Aorta (tissue), 5 donors: Measurements from ENCODE around the gene AMER2. TPM values are rescaled to one million over a fixed set of nuclear protein-coding genes. Genes with fewer than 3 reads are reported as not detected.

Experiments used
- ATAC-seq: fragments of 200-7000 bp; cut with Tn5 transposase; one replicate; pipeline ENCODE4 v1.9.1; 2022; ENCODE audit warnings: moderate library complexity; ENCODE audit not compliant: low FRiP score
- DNase-seq, 2 donors: peaks; one replicate each; pipeline ENCODE4 v3.0.0-alpha.2; 2020
- H3K27ac ChIP-seq, 2 donors: one replicate each; pipeline ENCODE4 v1.5.1; 2013; ENCODE audit warnings: low read length in 2 of 2, mild to moderate bottlenecking in 2 of 2, moderate library complexity in 2 of 2, control low read depth in 1 of 2, inconsistent platforms in 1 of 2, low read depth in 1 of 2
- H3K27me3 ChIP-seq, 2 donors: one replicate each; pipeline ENCODE4 v1.6.1; 2013; ENCODE audit warnings: control low read depth in 1 of 2, low read length in 1 of 2, mild to moderate bottlenecking in 1 of 2, moderate library complexity in 1 of 2; ENCODE audit not compliant: insufficient read depth in 2 of 2, control insufficient read depth in 1 of 2
- H3K36me3 ChIP-seq, 2 donors: one replicate each; pipeline ENCODE4 v1.6.1; 2013; ENCODE audit warnings: control low read depth in 1 of 2, low read length in 1 of 2, mild to moderate bottlenecking in 1 of 2; ENCODE audit not compliant: insufficient read depth in 2 of 2, control insufficient read depth in 1 of 2
- H3K4me1 ChIP-seq, 2 donors: one replicate each; pipeline ENCODE4 v1.6.1; 2013; ENCODE audit warnings: low read length in 2 of 2, control low read depth in 1 of 2, mild to moderate bottlenecking in 1 of 2, moderate library complexity in 1 of 2; ENCODE audit not compliant: insufficient read depth in 2 of 2, control insufficient read depth in 1 of 2
- H3K4me3 ChIP-seq, 2 donors: one replicate each; pipeline ENCODE4 v1.5.1; 2013; ENCODE audit warnings: low read length in 2 of 2, control low read depth in 1 of 2, mild to moderate bottlenecking in 1 of 2
- H3K9me3 ChIP-seq: one replicate; pipeline ENCODE4 v1.6.1; 2013; ENCODE audit warnings: mild to moderate bottlenecking, low read length; ENCODE audit not compliant: control insufficient read depth
- WGBS, 2 donors: extraction: QIAGEN DNeasy Blood & Tissue Kit; methylation state at CpG; one replicate each; pipeline ENCODE4 v1.1.7; 2013; 5-methylcytosine and 5-hydroxymethylcytosine counted together
- intact Hi-C, 2 donors: fragments of 100-400 bp; cut with DNase I; formaldehyde crosslinking; loops; one replicate each; pipeline versions ENCODE4 v1.14.2 to v1.15.0; 2022
- polyA plus RNA-seq, 2 donors: library from polyadenylated mRNA; stranded (reverse); fragments of 200-250 nt; gene quantifications; one replicate each; pipeline ENCODE4 v1.2.3, GENCODE V29; 2013
- total RNA-seq, 2 donors: library from RNA; stranded (reverse); fragmentation: NEBNext Ultra II Directional; extraction: Animal tissue kit (Norgen Biotek cat#: 25700); gene quantifications; one replicate each; pipeline ENCODE4 v1.2.1, GENCODE V29; 2021
- donor health status: healthy with polysubstance abuse.
- donor health status: Bipolar disorder and iron deficiency.
- donor health status: DM: no; HTN: no; CAD: no.
- donor health status: DM: no; HTN: no; CAD: no.
- donor health status: DM: yes; HTN: yes; CAD: no.

AMER2 gene
- total and polyA plus RNA-seq, 4 donors = under 0.01 TPM; not detected in 3

GRCh38 chr13:25149711-25150110 lies 22.4 kb downstream of the AMER2 start:
- Histone ChIP-seq H3K4me1 (no peaks in the 10 kb centered on the region), H3K27me3 (no peaks in the 10 kb centered on the region)

GRCh38 chr13:25148402-25148771 lies 23.7 kb downstream of the AMER2 start:
- H3K27ac ChIP-seq = no peak overlapping the region
- peaks cover 2% of the 10 kb centered on the region for H3K9me3 ChIP-seq
- WGBS, 2 donors = 96 to 97% methylated on average over 5 of the region's 5 CpGs
- intact Hi-C loops = no loop called here
- H3K4me1 ChIP-seq = no peaks in the 10 kb centered on the region
- no peak overlapping the region for H3K4me3 ChIP-seq
- ATAC-seq = no peak
- no peaks in the 10 kb centered on the region for H3K27me3 ChIP-seq
- DNase-seq = no peak
- no peaks in the 10 kb centered on the region for H3K36me3 ChIP-seq

More at GRCh38 chr13:25149711-25150110, 22.4 kb downstream of the AMER2 start:
- peaks cover 2% of the 10 kb centered on the region for H3K9me3 ChIP-seq
- no peak for DNase-seq
- intact Hi-C loops = no loop called here
- H3K4me3 ChIP-seq = no peak overlapping the region
- no peaks in the 10 kb centered on the region for H3K36me3 ChIP-seq
- no peak for ATAC-seq
- 84 to 87% methylated on average over 5 of the region's 5 CpGs for WGBS, 2 donors
- H3K27ac ChIP-seq = no peak overlapping the region

GRCh38 chr13:25147638-25148401 lies 24.3 kb downstream of the AMER2 start:
- intact Hi-C loops = no loop called here
- Histone ChIP-seq H3K27ac (no peak overlapping the region), H3K9me3 (peaks cover 2% of the 10 kb centered on the region), H3K27me3 (no peaks in the 10 kb centered on the region), H3K36me3 (no peaks in the 10 kb centered on the region), H3K4me3 (no peak overlapping the region), H3K4me1 (no peaks in the 10 kb centered on the region)
- WGBS, 2 donors = 70 to 77% methylated on average over 4 of the region's 4 CpGs
- ATAC-seq = no peak
- no peak for DNase-seq

- no peak overlapping the region for H3K27ac ChIP-seq
- ATAC-seq (no peak), DNase-seq (no peak)
- peaks cover 2% of the 10 kb centered on the region for H3K9me3 ChIP-seq
- H3K4me1 ChIP-seq = no peaks in the 10 kb centered on the region
- no peaks in the 10 kb centered on the region for H3K27me3 ChIP-seq
- no peak overlapping the region for H3K4me3 ChIP-seq
- no peaks in the 10 kb centered on the region for H3K36me3 ChIP-seq
- intact Hi-C loops = no loop called here
- 73 to 77% methylated on average over 7 of the region's 7 CpGs for WGBS, 2 donors
Observed at GRCh38 chr13:25143706-25144105, 28.4 kb downstream of the AMER2 start.

GRCh38 chr13:25141042-25141441 lies 31.0 kb downstream of the AMER2 start:
- Histone ChIP-seq H3K9me3 (peaks cover 2% of the 10 kb centered on the region), H3K27me3 (no peaks in the 10 kb centered on the region), H3K27ac (no peak overlapping the region), H3K4me1 (no peaks in the 10 kb centered on the region), H3K36me3 (no peaks in the 10 kb centered on the region), H3K4me3 (no peak overlapping the region)
- DNase-seq (no peak), ATAC-seq (no peak)
- intact Hi-C loops = no loop called here
- WGBS, 2 donors = 79 to 84% methylated on average over 5 of the region's 5 CpGs

- Histone ChIP-seq H3K4me3 (no peak overlapping the region), H3K27me3 (no peaks in the 10 kb centered on the region), H3K27ac (no peak overlapping the region), H3K9me3 (peaks cover 3% of the 10 kb centered on the region), H3K4me1 (no peaks in the 10 kb centered on the region), H3K36me3 (no peaks in the 10 kb centered on the region)
- DNase-seq (no peak), ATAC-seq (no peak)
- intact Hi-C loops = no loop called here
- WGBS, 2 donors = 79 to 83% methylated on average over 3 of the region's 3 CpGs
Observed at GRCh38 chr13:25137788-25138115, 34.3 kb downstream of the AMER2 start.

GRCh38 chr13:25136880-25137787 lies 35.0 kb downstream of the AMER2 start:
- intact Hi-C loops = no loop called here
- no peak overlapping the region for H3K27ac ChIP-seq
- ATAC-seq (no peak), DNase-seq (no peak)
- peaks cover 3% of the 10 kb centered on the region for H3K9me3 ChIP-seq
- WGBS, 2 donors = 22 to 23% methylated on average over 15 of the region's 15 CpGs
- H3K4me3 ChIP-seq = no peak overlapping the region
- H3K27me3 ChIP-seq = no peaks in the 10 kb centered on the region
- H3K36me3 ChIP-seq = no peaks in the 10 kb centered on the region
- H3K4me1 ChIP-seq = no peaks in the 10 kb centered on the region

- Histone ChIP-seq H3K9me3 (peaks cover 3% of the 10 kb centered on the region), H3K4me3 (no peak overlapping the region), H3K27me3 (no peaks in the 10 kb centered on the region), H3K27ac (no peak overlapping the region), H3K36me3 (no peaks in the 10 kb centered on the region), H3K4me1 (no peaks in the 10 kb centered on the region)
- DNase-seq = no peak
- intact Hi-C loops = no loop called here
- no peak for ATAC-seq
- 88 to 89% methylated on average over 4 of the region's 4 CpGs for WGBS, 2 donors
Observed at GRCh38 chr13:25135896-25136295, 36.2 kb downstream of the AMER2 start.
